GM23248 (cell line): ENCODE data around the gene PDGFC.

Experiments
- EZH2 ChIP-seq: fragments of 200-600 bp; sonication (generic); IDR thresholded peaks from 2 replicates; pipeline ENCODE4 v1.6.1; 2018; ENCODE audit warnings: antibody characterized with exemption, mild to moderate bottlenecking; ENCODE audit not compliant: insufficient read depth, poor library complexity, severe bottlenecking
- EZH2phosphoT487 ChIP-seq: fragments of 200-600 bp; sonication (generic); IDR thresholded peaks from 2 replicates; pipeline ENCODE4 v1.6.1; 2018; ENCODE audit warnings: antibody characterized with exemption, moderate library complexity, mild to moderate bottlenecking, low read depth; ENCODE audit not compliant: insufficient read depth

DNA sequence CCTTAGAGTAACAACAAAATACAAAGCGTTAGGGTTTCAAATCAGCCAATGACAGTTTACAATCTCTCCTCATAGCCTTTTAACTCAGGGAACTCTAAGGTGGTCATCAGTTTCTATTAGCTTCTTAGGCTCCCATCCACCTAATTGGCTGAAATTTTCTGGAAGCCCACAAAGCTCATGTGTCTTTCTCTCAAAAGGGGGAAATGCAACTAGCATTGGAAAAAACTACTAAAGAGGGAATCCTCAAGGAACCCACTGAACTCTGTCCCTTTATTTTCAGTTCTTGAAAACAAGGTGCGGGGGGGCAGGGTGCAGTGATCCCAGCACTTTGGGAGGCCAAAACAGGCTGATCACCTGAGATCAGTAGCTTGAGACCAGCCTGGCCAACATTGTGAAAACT is 56.4 kb downstream of the PDGFC start:
- TF ChIP-seq EZH2: no peak
- no peak for TF ChIP-seq EZH2phosphoT487
